ENCODE measurements around the gene FZD10.

Gene FZD10

DNA sequence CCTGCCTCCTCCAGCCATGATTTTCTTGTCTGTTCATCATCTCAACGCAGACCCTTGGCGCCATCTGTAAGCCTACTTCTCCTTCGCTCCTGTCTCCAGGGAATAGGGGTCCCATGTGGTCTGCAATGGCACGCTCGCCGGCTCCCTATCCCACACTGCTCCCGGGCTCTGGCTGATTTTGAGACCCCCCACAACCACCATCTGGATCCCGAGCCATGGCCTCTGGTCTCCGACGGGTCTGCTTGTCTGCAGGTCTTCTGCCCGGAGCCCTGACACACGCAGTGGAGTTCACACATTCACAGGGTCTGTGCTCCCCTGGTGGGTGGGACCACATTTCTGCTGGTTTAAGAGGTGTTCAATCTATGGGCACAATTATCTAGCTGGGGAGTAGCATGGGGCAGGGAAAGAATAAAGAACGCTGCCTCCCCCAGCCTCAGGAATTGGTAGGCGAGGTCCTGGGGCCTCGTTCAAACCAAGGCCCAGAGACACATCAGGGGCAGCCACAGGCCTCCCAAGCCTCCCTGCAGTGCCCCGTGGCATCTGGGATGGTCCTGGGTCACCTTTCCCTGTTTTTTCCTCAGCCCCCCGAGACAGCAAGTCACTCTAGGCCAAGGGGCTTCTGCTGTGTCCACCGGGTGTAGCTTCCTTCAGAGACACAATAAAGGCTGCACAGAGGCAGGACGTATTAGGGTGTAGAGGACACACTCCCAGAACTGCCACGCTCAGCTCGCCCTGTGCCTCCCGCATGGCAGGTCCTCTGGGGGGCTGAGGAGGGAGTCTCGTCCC lies 21.5 kb downstream of the FZD10 start:
- no peak for DNase-seq

DNA sequence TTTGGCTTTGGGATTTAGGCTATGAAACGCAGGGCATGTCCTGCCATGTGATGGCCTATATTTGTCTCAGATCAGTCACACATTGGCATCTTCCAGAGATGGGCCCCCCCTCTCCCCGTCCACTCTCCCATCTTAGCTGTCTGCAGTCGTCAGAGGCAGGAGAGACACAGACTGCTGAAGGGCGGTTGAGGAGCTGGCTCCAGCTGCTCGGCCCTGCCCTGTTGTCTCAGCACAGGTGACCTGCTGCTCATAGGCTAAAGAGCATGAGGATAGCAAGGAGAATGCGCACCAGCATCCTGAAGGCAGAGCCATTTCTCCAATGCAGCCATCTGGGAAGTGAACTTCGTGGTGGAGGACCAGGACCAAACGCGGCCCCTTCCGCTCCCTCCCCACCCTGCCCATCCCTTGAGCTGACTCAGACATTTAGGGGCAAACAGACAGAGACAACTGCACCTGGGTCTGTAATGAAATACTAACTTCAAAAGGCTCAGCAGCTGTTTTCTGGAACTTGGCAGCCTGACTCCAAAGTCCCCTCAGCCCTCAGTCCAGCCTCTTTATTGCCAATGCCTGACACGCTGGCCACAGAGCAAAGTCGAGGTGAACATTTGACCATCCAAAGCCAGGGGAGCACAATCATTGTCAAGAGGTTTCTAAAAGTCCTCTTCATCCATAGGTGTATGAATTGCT lies 22.3 kb downstream of the FZD10 start:
- DNase-seq = no peak

DNA sequence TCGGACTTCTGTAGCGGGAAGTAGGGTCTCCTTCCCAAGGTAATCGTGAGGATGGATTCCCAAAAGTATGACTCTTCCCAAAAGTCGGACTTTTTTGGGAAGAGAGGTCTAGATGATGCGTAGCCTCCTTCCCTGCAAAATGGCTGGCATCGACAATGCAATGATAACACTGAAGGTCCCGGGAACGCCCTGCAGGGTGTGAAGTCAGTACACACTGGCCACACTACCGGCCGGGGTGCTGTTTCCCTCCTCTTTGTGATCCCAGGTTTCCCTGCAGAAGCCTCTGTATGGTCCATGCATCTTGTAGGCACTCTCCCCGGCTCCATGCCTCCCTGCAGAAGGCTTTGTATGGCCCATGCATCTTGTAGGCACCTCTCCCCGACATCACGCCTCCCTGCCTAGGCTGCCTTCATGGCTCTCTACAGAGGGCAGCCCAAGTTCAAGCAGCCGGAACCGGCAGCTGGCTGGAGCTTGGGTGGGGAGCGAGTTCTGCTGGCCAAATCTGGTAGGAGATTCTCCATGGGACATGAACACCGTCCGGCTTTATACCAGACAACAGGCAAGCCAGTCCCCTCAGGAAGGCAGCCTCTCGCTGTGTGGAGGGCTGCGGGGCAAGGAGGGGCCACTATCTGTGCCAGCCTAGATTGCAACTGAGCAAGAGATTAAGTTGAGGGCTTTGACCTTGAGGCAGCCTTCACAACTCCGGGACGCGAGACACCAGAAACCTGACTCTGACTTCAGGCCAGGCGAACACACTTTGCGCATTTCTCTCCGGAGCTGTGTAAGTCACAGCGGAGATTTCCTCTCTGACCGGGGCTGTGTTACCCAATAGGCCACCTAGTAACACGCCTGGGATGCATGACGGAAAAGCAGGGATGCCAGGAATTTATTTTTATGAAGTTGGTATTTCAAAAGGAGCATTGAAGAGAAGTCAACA lies 23.5 kb downstream of the FZD10 start:
- DNase-seq = no peak

DNA sequence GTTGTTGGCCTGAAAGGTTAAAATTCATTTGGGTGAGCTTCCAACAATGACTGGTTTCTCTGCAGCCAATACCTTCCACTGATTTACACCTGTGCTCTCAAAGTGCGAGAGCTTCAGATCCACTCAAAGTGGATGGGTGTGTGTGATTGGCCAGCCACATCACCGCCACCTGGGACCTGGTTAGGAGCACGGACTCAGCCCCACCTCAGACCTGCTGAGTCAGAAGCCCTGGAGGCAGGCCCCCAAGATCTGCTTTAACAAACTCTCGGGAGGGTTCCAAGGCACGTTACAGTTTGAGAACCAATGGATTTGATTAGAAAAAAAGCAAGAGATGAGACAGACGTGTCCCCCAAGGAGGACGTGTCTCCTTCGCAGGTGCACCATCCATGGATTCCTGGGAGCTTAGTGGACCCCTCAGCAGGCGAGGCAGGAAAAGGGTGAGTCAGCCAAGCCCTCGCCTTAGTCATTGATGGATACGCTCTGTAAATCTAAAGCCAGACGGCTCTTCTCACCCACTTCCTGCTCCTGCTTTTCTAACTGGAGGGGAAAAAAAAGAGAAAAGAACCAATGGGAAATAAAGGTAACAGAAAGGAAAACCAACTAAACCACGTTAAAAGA lies 24.5 kb downstream of the FZD10 start:
- no peak for DNase-seq

DNA sequence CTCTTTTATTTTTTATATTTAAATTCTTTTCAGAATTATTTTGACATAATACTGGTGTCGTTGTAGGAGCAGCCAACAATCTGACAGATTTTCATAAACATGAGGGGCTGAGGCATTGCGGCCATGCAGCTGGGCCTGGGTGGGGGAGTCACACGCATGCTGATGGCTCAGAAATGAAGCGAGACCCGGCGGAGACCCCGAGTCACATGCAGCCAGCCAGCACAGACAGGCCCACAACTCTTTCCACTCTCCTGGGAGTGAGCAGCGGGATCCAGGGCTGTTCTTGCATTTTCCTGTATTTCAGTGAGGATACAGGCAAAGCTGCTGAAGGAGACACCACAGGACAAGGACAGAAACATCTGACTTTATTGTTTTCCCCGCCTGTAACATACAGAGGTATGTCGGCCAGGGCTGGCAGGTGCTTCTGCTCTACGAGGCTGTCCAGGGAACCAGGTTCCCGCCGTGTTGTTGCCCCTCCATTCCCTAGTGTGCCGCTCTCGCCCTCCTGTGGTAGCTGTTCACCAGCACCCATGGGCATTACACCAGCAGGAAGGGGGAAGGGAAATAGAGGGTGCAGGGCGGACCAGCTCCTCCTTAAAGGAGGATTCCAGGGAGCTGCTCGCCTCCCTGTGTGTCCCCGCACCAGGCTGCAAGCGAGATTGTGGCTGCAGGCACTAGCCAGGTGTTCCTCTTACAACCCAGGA lies 30.5 kb downstream of the FZD10 start:
- no peak for DNase-seq

DNA sequence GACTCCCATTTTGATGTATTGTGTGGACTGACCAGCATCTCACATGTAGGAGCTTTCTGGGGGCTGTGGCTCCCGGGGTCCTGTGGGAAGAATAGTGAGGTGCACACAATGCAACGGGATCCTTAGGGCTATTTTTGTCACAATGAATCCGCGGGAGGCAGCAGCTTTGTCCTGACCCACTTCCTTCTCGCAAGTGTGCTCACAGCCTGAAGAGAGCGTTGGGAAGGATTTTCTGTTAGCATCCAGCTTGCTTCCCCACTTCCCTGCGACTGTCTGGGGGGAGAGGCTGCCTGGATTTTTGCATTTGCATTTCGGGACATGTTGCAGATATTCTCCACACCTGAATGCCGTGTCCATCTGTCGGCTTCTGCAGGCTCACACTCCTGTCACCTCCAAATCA lies 31.9 kb downstream of the FZD10 start:
- DNase-seq = no peak

DNA sequence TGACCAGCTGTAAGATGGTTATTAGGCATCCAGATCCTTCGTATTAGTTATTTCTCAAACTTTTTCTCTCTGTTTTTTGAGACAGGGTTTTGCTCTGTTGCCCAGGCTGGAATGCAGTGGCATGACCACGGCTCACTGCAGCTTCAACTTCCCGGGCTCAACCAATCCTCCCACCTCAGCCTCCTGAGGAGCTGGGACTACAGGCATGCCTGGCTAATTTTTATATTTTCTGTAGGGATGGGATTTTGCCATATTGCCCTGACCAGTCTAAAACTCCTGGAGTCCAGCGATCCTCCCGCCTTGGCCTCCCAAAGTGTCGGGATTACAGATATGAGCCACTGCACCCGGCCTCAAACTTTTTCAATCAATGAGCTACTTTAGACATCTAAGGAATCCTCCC lies 33.1 kb downstream of the FZD10 start:
- no peak for DNase-seq

DNA sequence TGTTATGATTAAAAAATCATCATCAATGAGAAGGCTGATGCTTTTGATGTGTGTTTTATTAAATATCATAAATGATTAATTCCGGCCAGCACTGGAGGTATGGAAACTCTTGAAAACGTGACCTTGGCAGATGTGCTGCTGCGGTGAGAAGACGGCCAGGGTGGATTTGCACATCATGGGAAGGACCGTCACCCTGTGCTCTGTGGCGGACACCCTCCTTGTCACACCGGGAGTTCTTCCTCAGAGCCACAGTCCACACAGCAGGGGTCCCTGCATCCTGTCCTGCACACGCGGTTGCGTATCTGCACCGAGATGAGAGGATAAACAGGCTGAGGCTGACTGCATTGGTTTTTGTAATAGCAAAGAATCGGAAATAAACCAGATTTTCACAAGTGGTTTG lies 33.5 kb downstream of the FZD10 start:
- DNase-seq = no peak

DNA sequence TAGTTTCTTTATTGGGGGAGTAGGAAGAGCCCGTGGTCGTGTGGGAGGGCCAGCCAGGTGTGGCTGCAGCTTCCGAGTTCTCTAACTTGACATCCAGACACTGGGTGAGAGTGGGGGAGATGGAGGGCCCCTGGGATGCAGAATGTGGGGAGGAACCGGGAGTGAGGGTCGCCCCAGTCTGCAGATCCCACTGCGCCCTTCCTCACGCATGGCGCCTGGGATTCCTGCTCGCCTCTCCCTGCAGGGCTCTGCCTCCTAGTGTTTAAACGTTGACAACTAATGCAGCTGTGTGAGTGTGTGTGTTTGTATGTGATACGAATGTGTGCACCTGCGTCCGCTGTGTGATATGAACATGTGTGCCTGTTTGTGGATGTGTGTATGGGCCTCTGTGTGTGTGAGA lies 34.6 kb downstream of the FZD10 start:
- no peak for DNase-seq

DNA sequence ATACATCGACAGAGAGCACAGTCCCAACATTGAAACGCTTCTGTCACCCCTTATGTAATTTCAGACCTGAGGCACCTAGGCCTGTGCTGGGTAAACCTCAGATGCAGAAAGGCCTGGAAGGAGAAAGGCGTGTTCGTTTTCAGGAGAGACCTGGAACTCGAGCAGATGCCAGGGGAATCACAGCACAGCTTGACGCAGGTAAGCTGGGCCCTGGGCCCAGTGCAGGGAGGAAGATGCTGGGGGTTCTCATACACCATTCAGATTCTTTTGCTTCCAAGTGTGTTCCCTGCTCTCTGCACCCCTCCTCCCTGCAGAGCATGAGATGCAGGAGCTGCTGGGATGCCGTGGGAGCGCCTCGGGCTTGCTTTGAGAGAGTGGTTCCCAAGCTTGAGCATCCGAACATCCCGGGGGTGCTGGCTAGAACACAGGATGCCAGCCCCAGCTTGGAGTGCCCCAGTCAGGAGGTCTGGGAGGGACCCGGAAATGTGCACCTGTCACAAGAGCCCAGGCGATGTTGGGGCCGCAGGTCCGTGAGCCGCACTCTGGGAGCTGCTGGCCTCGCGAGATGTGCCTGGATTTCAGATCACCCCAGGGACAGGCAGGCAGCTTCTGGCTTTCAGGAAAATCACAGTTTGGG lies 35.9 kb downstream of the FZD10 start:
- DNase-seq = no peak

DNA sequence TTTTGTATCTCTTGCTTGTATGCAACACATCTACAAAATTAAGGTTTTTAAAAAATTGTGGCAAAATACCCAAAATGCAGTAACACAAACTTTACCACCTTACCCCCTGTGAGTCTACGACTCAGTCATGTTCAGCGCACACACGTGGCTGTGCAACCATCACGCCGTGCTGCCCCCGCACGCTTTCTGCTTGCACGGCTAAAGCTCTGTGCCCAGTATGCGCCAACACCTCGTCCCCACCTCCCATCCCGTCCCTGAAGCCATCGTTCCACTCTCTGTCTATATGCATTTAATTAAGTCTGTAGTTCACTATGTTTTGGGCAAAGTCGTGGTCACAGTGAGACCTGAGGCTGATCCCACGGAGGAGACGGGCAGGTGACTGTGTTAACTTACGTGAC lies 36.4 kb downstream of the FZD10 start:
- no peak for DNase-seq

DNA sequence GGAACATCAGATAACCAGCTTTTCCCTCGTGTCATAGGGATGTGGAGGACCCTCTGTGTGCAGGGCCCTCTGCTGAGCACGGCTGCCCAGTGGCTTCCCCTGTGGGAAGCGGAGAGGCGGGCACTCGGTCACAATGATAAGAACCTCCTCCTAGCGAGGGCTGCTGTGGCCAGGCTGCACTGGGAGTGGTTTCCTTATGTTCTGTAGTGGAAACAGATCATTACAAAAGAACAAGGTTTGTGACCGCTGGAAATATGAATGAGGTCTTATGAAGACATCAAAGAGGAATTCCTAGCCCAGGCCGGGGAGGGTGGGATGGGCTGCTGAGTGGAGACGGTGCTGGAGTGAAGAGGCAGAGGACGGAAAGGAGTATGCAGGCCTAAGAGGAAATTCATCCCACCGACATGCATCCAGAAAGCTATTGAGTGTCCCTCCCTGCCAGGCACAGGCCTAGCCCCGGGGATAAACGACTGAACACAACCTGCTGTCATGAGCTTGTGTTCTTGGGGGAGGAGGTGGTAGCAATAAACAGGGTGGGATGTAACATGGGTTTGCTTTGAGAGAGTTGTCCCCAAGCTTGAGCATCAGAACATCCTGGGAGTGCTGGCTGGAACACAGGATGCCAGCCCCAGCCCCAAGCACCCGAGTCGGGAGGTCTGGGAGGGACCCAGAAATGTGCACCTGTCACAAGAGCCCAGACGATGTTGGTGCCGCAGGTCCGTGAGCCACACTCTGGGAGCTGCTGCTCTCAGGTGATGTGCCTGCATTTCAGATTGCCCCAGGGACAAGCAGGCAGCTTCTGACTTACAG lies 37.5 kb downstream of the FZD10 start:
- no peak for DNase-seq

DNA sequence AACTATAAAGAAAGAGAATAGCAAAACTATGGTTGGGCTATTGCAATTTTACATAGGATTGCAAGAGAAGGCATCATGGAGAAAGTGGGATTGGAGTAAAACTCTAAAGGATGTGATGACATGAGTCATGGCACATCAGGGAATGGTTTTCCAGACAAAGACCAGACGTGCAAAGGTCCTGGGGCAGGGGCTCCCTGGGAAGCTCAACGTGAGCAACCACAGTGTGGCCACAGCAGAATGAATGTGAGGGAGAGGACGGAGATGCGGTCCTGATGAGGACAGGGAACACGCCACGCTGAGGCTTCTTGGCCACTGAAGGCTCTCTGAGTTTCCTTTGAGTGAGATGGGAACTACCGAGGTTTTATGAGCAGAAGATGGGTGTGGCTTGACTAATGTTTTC lies 38.2 kb downstream of the FZD10 start:
- DNase-seq = no peak

DNA sequence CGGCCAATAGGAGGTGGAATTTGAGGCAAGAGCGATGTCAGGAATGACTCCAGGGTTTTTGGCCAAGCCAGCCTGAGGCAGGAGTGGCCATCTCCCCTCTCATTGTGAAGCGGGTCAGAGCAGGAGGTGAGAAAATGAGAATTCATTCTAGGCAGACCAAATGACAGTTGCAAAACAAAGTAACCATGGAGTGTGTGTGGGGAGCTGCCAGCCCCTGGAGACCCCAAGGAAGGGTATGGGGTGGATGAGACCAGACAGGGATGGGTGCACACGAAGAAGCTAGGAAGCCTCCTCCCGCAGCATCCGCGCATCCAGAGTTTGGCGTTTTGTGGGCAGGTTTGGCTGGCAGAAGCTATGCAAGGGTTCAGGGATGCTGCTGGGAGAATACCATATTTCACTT lies 38.8 kb downstream of the FZD10 start:
- DNase-seq = no peak

DNA sequence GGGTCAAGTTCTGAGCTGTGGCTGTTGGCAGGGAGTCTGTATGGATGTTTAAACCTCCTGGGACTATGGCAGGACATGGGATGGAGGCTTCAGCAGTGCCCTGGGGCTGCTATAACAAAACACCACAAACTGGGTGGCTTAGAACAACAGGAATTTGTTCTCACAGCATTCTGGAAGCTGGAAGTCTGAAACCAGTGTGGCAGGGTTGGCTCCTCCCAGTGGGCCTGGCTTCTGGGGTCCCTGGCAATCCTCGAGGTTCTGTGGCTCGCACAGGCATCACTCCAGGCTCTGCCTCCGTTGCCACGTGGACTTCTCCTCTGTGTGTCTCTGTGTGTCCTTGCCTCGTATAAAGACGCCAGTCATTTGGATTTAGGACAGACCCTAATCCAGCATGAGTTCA lies 39.9 kb downstream of the FZD10 start:
- DNase-seq = no peak

DNA sequence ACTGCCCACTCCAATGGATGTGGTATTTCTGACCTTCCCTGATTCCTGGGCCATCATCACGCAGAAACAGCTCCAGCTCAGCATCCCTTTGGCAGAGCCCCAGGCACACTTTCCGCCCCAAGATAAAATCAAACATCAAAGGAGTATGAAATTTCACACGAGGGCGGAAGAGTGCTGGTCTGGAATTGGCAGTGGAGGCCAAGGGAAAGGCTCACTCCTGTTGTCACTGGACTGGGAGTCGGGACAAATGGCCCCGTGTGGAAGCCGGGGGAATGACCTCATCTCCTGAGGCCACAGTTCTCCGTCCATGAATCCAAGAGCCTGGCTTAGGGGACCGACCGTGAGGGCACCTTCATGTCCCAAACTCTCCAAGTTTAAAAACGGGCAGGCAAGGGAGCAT lies 40.9 kb downstream of the FZD10 start:
- no peak for DNase-seq

DNA sequence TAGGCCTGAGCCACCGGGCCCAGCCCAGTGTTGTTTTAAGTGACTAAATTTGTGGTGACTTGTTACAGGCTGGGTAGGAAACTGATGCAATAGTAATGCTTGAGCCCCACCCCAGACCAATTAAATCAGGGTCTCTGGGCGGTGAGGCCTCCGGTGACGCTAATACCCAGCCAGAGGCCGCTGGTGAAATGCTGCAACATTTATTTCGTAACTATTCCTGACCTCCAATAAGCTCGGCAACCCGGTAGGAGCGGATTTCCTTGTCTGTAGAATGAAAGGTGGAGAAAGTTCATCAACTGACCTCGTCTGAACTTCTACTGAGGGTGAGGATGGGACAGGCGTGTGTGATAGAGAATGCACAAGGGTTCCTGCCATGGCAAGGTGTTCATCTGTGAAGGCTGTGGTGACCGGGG lies 42.3 kb downstream of the FZD10 start:
- DNase-seq = no peak

DNA sequence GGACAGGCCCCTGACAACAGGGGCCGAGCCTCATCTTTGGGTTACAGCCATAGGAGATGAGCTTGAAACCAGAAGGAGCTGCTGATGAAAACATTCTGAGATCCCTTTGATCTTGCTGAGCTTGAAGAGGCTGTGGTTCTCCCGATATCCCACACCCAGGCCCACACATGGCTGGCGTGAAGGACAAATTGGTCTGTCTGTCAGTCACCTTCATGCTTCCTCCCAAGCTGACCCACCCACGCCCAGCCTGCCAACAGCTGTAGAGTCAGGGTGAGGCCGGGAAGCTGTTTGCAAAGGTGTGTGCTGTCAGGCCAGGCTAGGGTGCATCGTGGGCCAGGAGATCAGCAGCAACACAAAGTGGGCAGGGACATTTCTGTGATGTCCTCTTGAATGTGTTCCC lies 43.2 kb downstream of the FZD10 start:
- DNase-seq = no peak

DNA sequence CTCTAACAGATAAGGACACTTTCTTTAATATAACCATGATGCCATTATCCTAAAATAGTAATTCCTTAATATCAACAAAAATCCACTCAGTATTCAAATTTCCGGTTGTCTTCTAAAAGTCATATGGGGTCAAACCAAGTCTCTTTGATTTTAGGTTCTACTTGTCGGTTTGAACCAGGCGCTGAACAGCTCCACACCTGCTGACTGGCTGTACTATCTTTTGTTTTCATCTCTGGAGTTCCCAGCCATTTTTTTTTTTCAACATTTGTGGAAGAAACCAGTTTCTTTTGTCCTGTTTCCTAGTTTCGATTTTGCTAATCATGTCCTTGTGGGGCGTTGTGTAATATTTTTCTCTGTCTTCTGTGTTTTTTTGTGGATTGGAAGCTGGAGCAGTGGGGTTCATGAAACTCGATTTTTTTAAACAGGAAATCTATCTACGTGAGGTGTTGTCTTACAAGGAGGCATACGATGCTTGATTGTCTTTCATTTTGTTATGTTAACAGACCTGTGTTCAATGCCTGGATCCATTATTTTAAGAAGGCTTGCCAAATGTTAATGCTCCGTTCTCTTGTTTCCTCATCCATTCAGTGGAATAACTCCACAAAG lies 50.2 kb downstream of the FZD10 start:
- DNase-seq = no peak

DNA sequence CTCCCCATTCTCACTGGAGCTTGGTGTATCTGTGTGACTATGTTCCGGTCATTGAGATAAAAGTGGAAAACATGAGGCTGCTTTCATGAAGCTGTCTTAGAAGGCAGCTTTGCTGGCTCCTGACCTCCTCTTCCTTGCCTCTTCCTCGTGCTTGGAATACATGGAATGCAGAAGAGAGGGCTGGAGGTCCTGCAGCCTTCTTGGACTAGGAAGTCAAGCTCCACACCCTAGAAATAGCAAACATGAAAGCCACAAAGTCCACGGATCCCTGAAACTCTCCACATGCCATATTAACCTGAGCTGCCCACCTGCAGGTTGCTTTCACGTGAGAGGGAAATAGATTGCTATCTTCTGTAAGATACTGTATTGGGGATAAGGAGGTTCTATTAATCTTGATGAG lies 51.0 kb downstream of the FZD10 start:
- no peak for DNase-seq

Data from activated CD4-positive, alpha-beta T cell treated with anti-CD3 and anti-CD28 coated beads, Interleukin-2, amount 50 U/mL, for 16 hours (primary cell).